Right ventricle myocardium inferior (tissue), 1 donor: ENCODE data around the gene NBEA. TPM values are rescaled to one million over a fixed set of nuclear protein-coding genes. Genes with fewer than 3 reads are reported as not detected.
A peak's percentile ranks its signal among the peaks of the same experiment; 100 is the strongest.

Experiments
- ATAC-seq: fragments of 200-7000 bp; cut with Tn5 transposase; one replicate; pipeline ENCODE4 v1.9.1; 2020; ENCODE audit warnings: mild to moderate bottlenecking, moderate library complexity
- DNase-seq: peaks from one replicate; pipeline ENCODE4 v3.0.0; 2021; ENCODE audit errors: missing footprints
- intact Hi-C: fragments of 100-400 bp; cut with DNase I; formaldehyde crosslinking; loops from one replicate; pipeline ENCODE4 v1.11.0; 2022
- total RNA-seq: library from RNA; stranded (reverse); fragmentation: NEBNext Ultra II Directional; extraction: Animal tissue kit (Norgen Biotek cat#: 25700); gene quantifications from one replicate; pipeline ENCODE4 v1.2.1, GENCODE V29; 2021
- donor health status: DM: no; HTN: yes; CAD: no; lungs with severe emphysema.

Gene NBEA
- total RNA-seq, 1 donor from 2014 or later, result 17.2 TPM

- intact Hi-C loops, result loop anchor here (10.0 kb wide), 1 partner anchor 499 kb away; no protein-coding TSS in a partner anchor
- no peak for DNase-seq
- ATAC-seq, result no peak
These were observed 274.1 kb downstream of the NBEA start for GRCh38 chr13:35216131-35216530.

GRCh38 chr13:35219021-35219420, 277.0 kb downstream of the NBEA start:
- ATAC-seq, result no peak
- no peak for DNase-seq
- intact Hi-C loops, result loop anchor here (10.0 kb wide), 1 partner anchor 496 kb away; no protein-coding TSS in a partner anchor

DNA sequence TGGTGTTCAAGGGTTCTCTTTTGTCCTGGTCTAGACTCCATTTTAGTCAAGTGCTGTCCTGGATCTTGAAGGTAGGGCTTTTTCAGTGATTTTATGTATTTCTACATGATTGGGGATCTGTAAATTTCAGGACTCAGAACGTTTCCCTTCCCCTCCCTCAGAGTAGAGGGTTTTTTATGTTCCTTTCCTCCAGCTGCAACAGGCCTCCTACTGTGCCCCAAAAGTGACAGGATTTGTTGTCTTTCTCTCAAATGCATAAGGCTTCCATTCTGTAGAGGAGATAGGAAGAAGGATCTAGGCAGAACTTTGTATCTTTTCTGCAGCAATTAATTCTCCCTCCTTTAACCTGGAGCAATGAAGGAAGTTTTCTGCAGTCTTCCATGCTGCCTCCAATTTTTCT, 283.1 kb downstream of the NBEA start:
- ATAC-seq, result no peak
- no peak for DNase-seq
- intact Hi-C loops, result no loop called here

- DNase-seq (no peak), ATAC-seq (no peak)
- intact Hi-C loops, result no loop called here
These were observed 283.5 kb downstream of the NBEA start for GRCh38 chr13:35225582-35225981.

DNA sequence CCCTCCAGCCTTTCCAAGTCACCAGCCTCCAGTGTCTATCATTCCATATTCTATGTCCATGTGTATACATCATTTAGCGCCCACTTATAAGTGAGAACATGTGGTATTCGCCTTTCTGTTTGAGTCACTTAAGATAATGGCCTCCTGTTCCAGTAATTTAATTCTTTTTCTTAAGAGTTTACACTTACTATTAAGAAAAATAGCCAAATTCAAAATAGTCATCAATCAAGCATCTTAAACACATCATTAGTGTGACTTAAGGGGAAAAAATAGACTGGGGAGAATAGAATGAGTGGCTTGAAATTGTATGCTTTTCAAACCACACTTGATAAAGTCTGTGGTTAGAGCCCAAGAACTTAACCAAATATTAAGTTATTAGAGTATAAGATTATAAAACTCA, 286.5 kb downstream of the NBEA start:
- ATAC-seq, result no peak
- intact Hi-C loops, result no loop called here
- DNase-seq, result no peak

DNA sequence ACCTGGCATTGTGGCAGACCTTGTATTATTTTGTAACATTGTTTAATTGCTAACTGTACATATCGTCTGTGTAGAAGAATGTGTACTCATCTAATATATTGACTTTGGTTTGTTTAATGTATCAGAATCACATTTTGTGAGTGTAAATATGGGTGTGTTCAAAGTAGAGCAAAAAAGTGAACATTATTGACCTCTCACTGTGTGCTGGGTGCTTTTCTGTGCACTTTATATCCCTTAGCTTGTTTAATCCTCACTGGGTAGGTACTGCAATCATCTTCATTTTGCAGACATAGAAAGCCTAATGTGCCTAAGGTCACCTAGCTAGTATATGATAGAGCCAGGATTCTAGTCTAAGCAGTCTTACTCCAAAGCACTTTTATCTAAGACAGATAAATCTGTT, 289.4 kb downstream of the NBEA start:
- intact Hi-C loops, result no loop called here
- ATAC-seq (no peak), DNase-seq (no peak)

- DNase-seq (no peak), ATAC-seq (no peak)
- intact Hi-C loops, result no loop called here
These were observed 296.2 kb downstream of the NBEA start for GRCh38 chr13:35238274-35238673.

DNA sequence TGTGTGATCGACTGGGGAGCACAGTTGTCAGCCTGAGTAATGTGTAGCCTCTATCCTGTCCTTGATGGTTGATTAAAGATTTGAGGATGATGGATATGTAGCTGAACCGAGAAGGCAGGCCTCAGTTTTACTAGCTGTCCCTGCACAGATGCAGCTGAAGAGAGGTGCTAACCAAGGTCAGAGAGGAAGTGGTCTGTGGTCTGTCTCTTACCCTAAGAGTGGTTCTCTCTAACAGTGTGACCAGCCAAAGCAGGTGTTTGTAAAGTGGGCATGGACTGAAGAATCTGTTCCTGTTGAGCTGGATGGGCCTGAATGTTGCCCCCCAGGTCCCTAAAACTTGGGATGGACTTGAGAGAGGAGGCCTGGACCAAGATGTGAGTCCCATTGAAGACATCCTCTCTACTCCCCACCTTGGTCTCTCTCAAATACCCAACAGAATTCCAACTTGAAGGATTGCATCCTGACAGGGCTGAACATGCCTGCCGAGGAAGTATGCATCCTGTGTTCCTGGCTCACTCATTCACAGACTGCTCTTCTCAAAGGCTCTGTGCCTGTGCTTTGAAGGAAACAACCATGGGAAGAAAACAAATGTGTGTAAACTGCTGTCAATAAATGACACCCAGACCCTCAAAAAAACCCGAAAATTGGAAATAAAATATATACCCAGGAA, 310.6 kb downstream of the NBEA start:
- DNase-seq (no peak), ATAC-seq (no peak)
- intact Hi-C loops, result no loop called here

GRCh38 chr13:35255241-35255640, 313.2 kb downstream of the NBEA start:
- intact Hi-C loops, result no loop called here
- no peak for DNase-seq
- no peak for ATAC-seq

DNA sequence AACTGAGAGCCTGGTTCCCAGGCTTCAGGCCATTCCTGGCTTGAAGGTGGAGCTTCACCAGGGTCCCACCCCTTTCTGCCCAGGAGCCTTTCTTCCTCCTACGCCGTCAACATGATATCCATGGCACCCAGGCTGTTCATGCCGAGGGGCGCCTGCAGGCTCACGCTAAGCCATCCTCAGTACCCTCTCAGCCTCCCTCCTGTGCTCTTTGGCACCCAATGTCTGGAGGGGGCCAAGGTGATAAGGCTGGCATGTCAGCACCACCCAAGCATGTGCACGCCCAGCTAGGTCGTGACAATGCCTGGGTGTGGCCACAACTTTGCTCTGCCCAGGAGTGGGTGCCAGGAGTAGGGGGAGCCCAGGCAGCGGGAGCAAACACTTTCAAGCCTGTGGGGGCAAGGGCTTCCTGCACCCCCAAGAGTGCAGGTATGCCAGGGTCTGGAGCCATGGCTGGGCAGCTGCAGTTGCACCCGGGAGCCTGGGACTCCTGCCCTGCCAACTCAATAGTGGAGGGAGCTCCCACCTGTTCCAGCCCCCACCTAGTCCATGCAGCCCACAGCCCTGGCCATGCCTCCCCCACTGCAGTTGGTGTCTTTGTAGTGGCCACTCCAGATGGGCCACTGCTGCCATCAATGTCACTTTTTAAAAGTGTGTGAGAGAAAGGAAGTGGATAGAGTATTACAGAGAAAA, 314.5 kb downstream of the NBEA start:
- intact Hi-C loops, result no loop called here
- ATAC-seq (no peak), DNase-seq (peak; percentile 55)

DNA sequence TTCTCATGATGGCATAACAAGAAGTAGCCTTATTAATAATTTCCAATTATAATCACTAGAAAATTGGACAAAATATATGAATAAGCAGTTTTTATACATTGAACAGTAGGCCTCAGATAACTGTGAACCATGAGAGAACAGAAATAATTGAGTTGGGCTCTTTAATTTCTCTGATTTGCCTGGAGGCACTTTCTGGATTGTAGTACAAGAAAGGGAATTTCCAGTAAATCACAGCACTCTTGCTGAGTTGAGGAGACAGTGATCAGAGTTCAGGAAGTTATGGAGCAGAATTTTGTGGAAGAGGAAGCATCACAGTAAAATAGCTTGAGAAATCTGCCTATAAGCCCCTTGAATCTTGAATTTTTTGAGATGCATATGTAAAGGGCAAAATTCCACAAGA, 318.2 kb downstream of the NBEA start:
- intact Hi-C loops, result no loop called here
- DNase-seq (no peak), ATAC-seq (no peak)

GRCh38 chr13:35266412-35266811, 324.3 kb downstream of the NBEA start:
- ATAC-seq, result no peak
- no peak for DNase-seq
- intact Hi-C loops, result no loop called here

- DNase-seq (no peak), ATAC-seq (no peak)
- intact Hi-C loops, result no loop called here
These were observed 336.8 kb downstream of the NBEA start for GRCh38 chr13:35278917-35279316.

DNA sequence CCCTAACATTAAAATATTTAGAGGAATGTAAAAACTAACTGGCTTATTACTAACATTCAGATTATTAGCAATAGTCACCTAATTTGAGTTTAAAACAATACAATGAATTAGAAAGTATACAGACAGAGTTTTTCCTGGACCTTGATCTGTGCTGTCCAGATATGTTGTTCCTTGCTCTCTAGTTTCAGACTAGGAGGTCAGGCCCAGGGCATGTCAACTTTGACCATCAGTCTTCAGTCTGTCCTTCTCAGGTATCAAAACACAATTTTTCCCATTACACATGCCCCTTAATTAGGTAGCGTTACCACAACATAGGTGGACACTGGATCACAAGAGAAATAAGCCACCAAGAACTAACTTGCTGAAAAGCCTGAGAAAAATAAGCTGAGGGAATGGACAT, 337.4 kb downstream of the NBEA start:
- ATAC-seq (no peak), DNase-seq (no peak)
- intact Hi-C loops, result no loop called here

DNA sequence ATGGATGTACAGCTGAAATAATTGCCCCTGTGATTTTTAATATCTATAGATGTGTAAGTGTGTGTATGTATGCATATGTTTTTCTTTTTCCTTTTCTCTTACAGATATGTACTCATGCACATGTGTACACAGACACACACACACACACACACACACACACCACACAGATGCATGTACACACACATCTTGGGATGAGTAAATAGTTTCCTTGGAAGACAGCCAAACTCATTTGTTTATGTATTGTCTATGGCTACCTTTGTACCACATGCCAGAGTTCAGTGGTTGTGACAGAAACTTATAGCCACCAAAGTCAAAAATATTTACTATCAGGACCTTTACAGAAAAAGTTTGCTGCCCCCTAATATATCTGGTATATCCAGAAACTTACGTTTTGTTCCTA, 341.8 kb downstream of the NBEA start:
- intact Hi-C loops, result no loop called here
- ATAC-seq (no peak), DNase-seq (no peak)

DNA sequence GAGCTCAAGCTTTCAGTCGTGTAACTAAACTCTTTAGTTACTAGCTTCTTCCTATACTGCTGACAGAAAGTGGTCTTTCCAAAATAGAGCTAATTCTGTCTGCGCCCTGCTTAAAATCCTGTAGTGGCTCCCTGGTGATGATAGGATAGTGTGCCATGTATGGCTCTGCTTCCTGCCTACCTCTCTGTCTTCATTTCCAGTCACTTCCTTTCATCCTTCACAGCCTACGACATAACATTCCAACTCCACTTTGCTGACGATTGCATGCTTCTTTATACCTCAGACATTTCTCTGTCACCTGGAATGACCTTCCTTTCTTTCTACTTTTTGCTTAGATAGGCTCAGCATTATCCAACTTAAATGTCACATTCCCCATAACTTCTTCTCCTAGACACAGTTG, 343.6 kb downstream of the NBEA start:
- DNase-seq (no peak), ATAC-seq (no peak)
- intact Hi-C loops, result no loop called here

- intact Hi-C loops, result no loop called here
- no peak for DNase-seq
- ATAC-seq, result no peak
These were observed 350.3 kb downstream of the NBEA start for GRCh38 chr13:35292329-35292728.

GRCh38 chr13:35293579-35294226, 351.6 kb downstream of the NBEA start:
- intact Hi-C loops, result no loop called here
- DNase-seq (no peak), ATAC-seq (no peak)

DNA sequence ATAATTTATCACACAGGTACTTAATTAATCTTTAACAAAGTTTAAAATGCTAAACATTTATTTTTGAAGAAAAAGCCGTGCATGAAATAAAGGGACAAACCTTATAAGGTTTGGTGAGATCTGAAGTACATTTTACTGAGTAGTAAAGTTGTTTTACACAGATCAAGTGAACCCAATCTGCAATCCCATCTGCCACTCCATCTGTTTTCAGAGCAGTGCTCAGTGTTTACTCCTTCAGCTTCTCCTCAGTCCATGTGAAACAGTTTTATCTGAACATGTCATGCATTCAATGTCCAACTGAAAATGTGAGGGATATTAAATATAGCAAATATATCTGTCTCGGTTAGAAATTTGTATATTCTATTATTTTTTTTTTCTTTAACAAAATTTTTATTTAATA, 367.6 kb downstream of the NBEA start:
- no peak for DNase-seq
- ATAC-seq, result no peak
- intact Hi-C loops, result no loop called here

- ATAC-seq (no peak), DNase-seq (no peak)
- intact Hi-C loops, result no loop called here
These were observed 390.1 kb downstream of the NBEA start for GRCh38 chr13:35332134-35332533.
